H1 (cell line): ENCODE measurements around the gene SLC25A5. TPM values are rescaled to one million over a fixed set of nuclear protein-coding genes. Genes with fewer than 3 reads are reported as not detected.

ENCODE experiments used
- CTCF ChIA-PET: fragments of 300-600 bp; sonication (Branson Sonifier 250); formaldehyde crosslinking; loops from one replicate; lab custom pipeline; 2021; ENCODE audit not compliant: partially characterized antibody; lab: Charles Lee
- POLR2A ChIA-PET: fragments of 300-600 bp; sonication (Branson Sonifier 250); formaldehyde crosslinking; loops from one replicate; lab custom pipeline; 2021; ENCODE audit warnings: inconsistent platforms; ENCODE audit not compliant: partially characterized antibody; lab: Charles Lee
- DNase-seq, 2 experiments: peaks; one replicate each; pipeline versions ENCODE4 v3.0.0 to v3.0.0-alpha.2; 2010 to 2022; ENCODE audit warnings: low spot score in 2 of 2, low read depth in 1 of 2, mixed read lengths in 1 of 2
- FAIRE-seq: peaks from 2 replicates; lab custom pipeline; 2011; peaks lifted over from hg19 to GRCh38; lab: Jason Lieb, UNC
- H2AFZ ChIP-seq: 2 replicates; pipeline ENCODE4 v1.8.1; 2012; ENCODE audit warnings: low read length, inconsistent platforms
- H2AK5ac ChIP-seq: 2 replicates; pipeline ENCODE4 v1.6.1; 2013; ENCODE audit warnings: low read depth, low read length
- H2BK120ac ChIP-seq: replicated peaks from 2 replicates; pipeline ENCODE3; 2013; ENCODE audit warnings: low read depth, low read length, inconsistent platforms
- H2BK12ac ChIP-seq: 2 replicates; pipeline ENCODE4 v1.6.1; 2013; ENCODE audit warnings: low read depth, low read length
- H2BK15ac ChIP-seq: 2 replicates; pipeline ENCODE4 v1.6.1; 2013; ENCODE audit warnings: low read length
- H2BK20ac ChIP-seq: 2 replicates; pipeline ENCODE4 v1.6.1; 2013; ENCODE audit warnings: low read length
- H2BK5ac ChIP-seq: 2 replicates; pipeline ENCODE4 v1.6.1; 2013; ENCODE audit warnings: low read depth, low read length
- H3K14ac ChIP-seq: 2 replicates; pipeline ENCODE4 v1.6.1; 2013; ENCODE audit warnings: inconsistent platforms; ENCODE audit not compliant: insufficient read length
- H3K18ac ChIP-seq: 2 replicates; pipeline ENCODE4 v1.6.1; 2013; ENCODE audit warnings: low read length; ENCODE audit errors: extremely low read depth
- H3K23ac ChIP-seq: 2 replicates; pipeline ENCODE4 v1.6.1; 2013; ENCODE audit warnings: inconsistent platforms; ENCODE audit not compliant: insufficient read length
- H3K23me2 ChIP-seq: 2 replicates; pipeline ENCODE4 v1.6.1; 2013; ENCODE audit warnings: low read depth, low read length
- H3K27ac ChIP-seq: 2 replicates; pipeline ENCODE4 v1.6.1; 2011; ENCODE audit warnings: low read depth, low read length, inconsistent platforms
- H3K27me3 ChIP-seq, 4 experiments: replicated peaks in 1 of 4; 1 replicate in 1 of 4; 2 replicates in 3 of 4; pipeline versions ENCODE4 v1.6.1 to v1.8.1; 2011 to 2013; ENCODE audit warnings: low read length in 3 of 4, mild to moderate bottlenecking in 3 of 4, inconsistent platforms in 2 of 4, mixed read lengths in 2 of 4, moderate library complexity in 1 of 4; ENCODE audit not compliant: control insufficient read depth in 3 of 4, insufficient read depth in 3 of 4; ENCODE audit errors: extremely low read depth in 1 of 4
- H3K36me3 ChIP-seq, 4 experiments: 2 replicates each; pipeline versions ENCODE4 v1.6.1 to v1.8.1; 2011 to 2013; ENCODE audit warnings: mild to moderate bottlenecking in 4 of 4, low read length in 3 of 4, moderate library complexity in 2 of 4, control low read depth in 1 of 4, inconsistent platforms in 1 of 4; ENCODE audit not compliant: insufficient read depth in 4 of 4, control insufficient read depth in 2 of 4
- H3K4ac ChIP-seq: replicated peaks from 2 replicates; pipeline ENCODE3; 2013; ENCODE audit warnings: low read length, low read depth, mixed read lengths, inconsistent platforms; ENCODE audit not compliant: insufficient read length
- H3K4me1 ChIP-seq, 4 experiments: replicated peaks in 1 of 4; 1 replicate in 1 of 4; 2 replicates in 3 of 4; pipeline versions ENCODE4 v1.6.1 to v1.8.1; 2011 to 2013; ENCODE audit warnings: low read length in 3 of 4, inconsistent platforms in 2 of 4, mixed read lengths in 1 of 4; ENCODE audit not compliant: insufficient read depth in 4 of 4, control insufficient read depth in 3 of 4
- H3K4me2 ChIP-seq, 2 experiments: 2 replicates each; pipeline versions ENCODE4 v1.6.1 to v1.8.1; 2011 to 2013; ENCODE audit warnings: low read depth in 2 of 2, low read length in 2 of 2, control low read depth in 1 of 2, inconsistent platforms in 1 of 2, mild to moderate bottlenecking in 1 of 2; ENCODE audit not compliant: insufficient read depth in 1 of 2
- H3K4me3 ChIP-seq, 4 experiments: fragments of 200-600, 300-600 bp in 1 of 4; sonication (generic), shearing (Covaris generic), sonication (Bioruptor Twin) in 1 of 4; 2 replicates each; pipeline versions ENCODE4 v1.5.1 to v1.8.1; 2011 to 2016; ENCODE audit warnings: low read length in 4 of 4, low read depth in 3 of 4, control low read depth in 2 of 4, inconsistent platforms in 2 of 4, mild to moderate bottlenecking in 2 of 4, mixed read lengths in 1 of 4, moderate library complexity in 1 of 4; ENCODE audit not compliant: insufficient read depth in 2 of 4; ENCODE audit errors: extremely low read depth in 1 of 4
- H3K56ac ChIP-seq: replicated peaks from 2 replicates; pipeline ENCODE3; 2013; ENCODE audit warnings: low read depth, mild to moderate bottlenecking, mixed read lengths, low read length, inconsistent platforms; ENCODE audit not compliant: insufficient read length
- H3K79me1 ChIP-seq: 2 replicates; pipeline ENCODE4 v1.6.1; 2013; ENCODE audit warnings: low read depth, low read length, control low read depth
- H3K79me2 ChIP-seq, 2 experiments: 2 replicates each; pipeline versions ENCODE4 v1.6.1 to v1.8.1; 2012 to 2013; ENCODE audit warnings: low read length in 2 of 2, mild to moderate bottlenecking in 2 of 2, inconsistent platforms in 1 of 2; ENCODE audit not compliant: insufficient read depth in 2 of 2, control insufficient read depth in 1 of 2
- H3K9ac ChIP-seq, 4 experiments: replicated peaks in 1 of 4; 1 replicate in 1 of 4; 2 replicates in 3 of 4; pipeline versions ENCODE4 v1.6.1 to v1.8.1; 2011 to 2013; ENCODE audit warnings: low read depth in 3 of 4, low read length in 3 of 4, control low read depth in 2 of 4, mild to moderate bottlenecking in 2 of 4, moderate library complexity in 2 of 4, inconsistent platforms in 1 of 4; ENCODE audit errors: extremely low read depth in 1 of 4
- H3K9me3 ChIP-seq, 2 experiments: 2 replicates each; pipeline versions ENCODE4 v1.6.1 to v1.8.1; 2012 to 2013; ENCODE audit warnings: mild to moderate bottlenecking in 2 of 2, moderate library complexity in 2 of 2, control low read depth in 1 of 2, inconsistent platforms in 1 of 2, low read depth in 1 of 2, low read length in 1 of 2, mixed read lengths in 1 of 2; ENCODE audit not compliant: insufficient read depth in 2 of 2
- H4K20me1 ChIP-seq, 2 experiments: replicated peaks in 1 of 2; 2 replicates each; pipeline versions ENCODE3 to v1.8.1; 2011 to 2013; ENCODE audit warnings: inconsistent platforms in 2 of 2, low read length in 2 of 2, mild to moderate bottlenecking in 1 of 2; ENCODE audit not compliant: insufficient read depth in 2 of 2, control insufficient read depth in 1 of 2
- H4K5ac ChIP-seq: 2 replicates; pipeline ENCODE4 v1.6.1; 2013; ENCODE audit warnings: low read length, low read depth, mixed read lengths, inconsistent platforms; ENCODE audit not compliant: insufficient read length
- H4K8ac ChIP-seq: 2 replicates; pipeline ENCODE4 v1.8.0; 2013; ENCODE audit warnings: mild to moderate bottlenecking, moderate library complexity, low read length, inconsistent platforms; ENCODE audit not compliant: insufficient read depth; ENCODE audit errors: extremely low read depth
- H4K91ac ChIP-seq: replicated peaks from 2 replicates; pipeline ENCODE3; 2013; ENCODE audit warnings: low read length, mixed read lengths, inconsistent platforms; ENCODE audit not compliant: insufficient read length
- ASH2L ChIP-seq: fragments of 200-600, 300-600 bp; sonication (generic); IDR thresholded peaks from one replicate; pipeline ENCODE4 v1.7.1; 2017; ENCODE audit warnings: low read length
- BACH1 ChIP-seq: IDR thresholded peaks from 2 replicates; pipeline ENCODE4 v1.6.1; 2012; ENCODE audit warnings: low read length, improper control_type of control experiment
- CBX5 ChIP-seq: fragments of 300-800, 300-1000 bp; sonication (generic); IDR thresholded peaks from 2 replicates; pipeline ENCODE4 v1.7.1; 2016; ENCODE audit warnings: antibody characterized with exemption, low read length, low read depth
- CBX8 ChIP-seq: fragments of 300-800, 300-1000 bp; sonication (generic); IDR thresholded peaks from 2 replicates; pipeline ENCODE4 v1.7.1; 2016; ENCODE audit warnings: low read depth, low read length, borderline replicate concordance
- CREB1 ChIP-seq: IDR thresholded peaks from 2 replicates; pipeline ENCODE4 v1.6.1; 2012; ENCODE audit warnings: inconsistent platforms
- KDM4A ChIP-seq: IDR thresholded peaks from one replicate; pipeline ENCODE4 v1.7.1; 2012; ENCODE audit warnings: low read depth, mild to moderate bottlenecking, moderate library complexity, low read length, inconsistent platforms; ENCODE audit not compliant: severe bottlenecking
- KDM5A ChIP-seq: fragments of 200-600 bp; IDR thresholded peaks from 2 replicates; pipeline ENCODE4 v1.7.1; 2012; ENCODE audit warnings: mild to moderate bottlenecking, low read length, inconsistent platforms, mixed read lengths
- RXRA ChIP-seq: IDR thresholded peaks from 2 replicates; pipeline ENCODE4 v1.6.1; 2011; ENCODE audit warnings: low read depth, mild to moderate bottlenecking, low read length, moderate library complexity; ENCODE audit not compliant: insufficient read depth
- SP2 ChIP-seq: IDR thresholded peaks from 2 replicates; pipeline ENCODE4 v1.6.1; 2012; ENCODE audit warnings: mild to moderate bottlenecking, low read length, inconsistent platforms
- SRF ChIP-seq: IDR thresholded peaks from 2 replicates; pipeline ENCODE4 v1.6.1; 2011; ENCODE audit warnings: mild to moderate bottlenecking, low read depth, low read length, moderate library complexity
- TEAD4 ChIP-seq: IDR thresholded peaks from 2 replicates; pipeline ENCODE4 v1.6.1; 2012; ENCODE audit warnings: low read depth, low read length, inconsistent platforms, mixed read lengths
- WGBS, 2 experiments: shearing (Covaris generic) in 1 of 2; methylation state at CpG; one replicate each; pipeline versions ENCODE4 v1.1.6 to v1.1.7; 2013 to 2015; ENCODE audit warnings: low lambda C conversion rate in 2 of 2, mixed read lengths in 2 of 2, inconsistent platforms in 1 of 2, low coverage in 1 of 2, missing lambda C conversion rate in 1 of 2; ENCODE audit not compliant: insufficient replicate concordance in 2 of 2, insufficient coverage in 1 of 2, insufficient read length in 1 of 2; ENCODE audit errors: extremely low coverage in 1 of 2, missing lambda C conversion rate in 1 of 2; 5-methylcytosine and 5-hydroxymethylcytosine counted together
- polyA plus RNA-seq, 7 experiments: library from polyadenylated mRNA; depleted of rRNA in 3 of 7; stranded (reverse) in 5 of 7; unstranded in 2 of 7; fragments of >200 nt in 5 of 7; fragments of 200-250 nt in 2 of 7; gene quantifications; 1 replicate in 5 of 7; 2 replicates in 1 of 7; 4 replicates in 1 of 7; pipeline versions ENCODE4 v1.2.1 to v1.2.3, GENCODE V29; 2011 to 2013; ENCODE audit warnings: missing spikeins in 2 of 7, mixed read lengths in 2 of 7
- total RNA-seq: library from RNA; stranded (reverse); fragmentation: NEBNext Ultra II Directional; extraction: Animal tissue kit (Norgen Biotek cat#: 25700); gene quantifications from 2 replicates; pipeline ENCODE4 v1.2.1, GENCODE V29; 2021

Gene SLC25A5
- total and polyA plus RNA-seq, 2 of the 8 experiments (the other 6 are each of a cell fraction or from before 2014, with no cell fraction given): 512 to 727 TPM

DNA sequence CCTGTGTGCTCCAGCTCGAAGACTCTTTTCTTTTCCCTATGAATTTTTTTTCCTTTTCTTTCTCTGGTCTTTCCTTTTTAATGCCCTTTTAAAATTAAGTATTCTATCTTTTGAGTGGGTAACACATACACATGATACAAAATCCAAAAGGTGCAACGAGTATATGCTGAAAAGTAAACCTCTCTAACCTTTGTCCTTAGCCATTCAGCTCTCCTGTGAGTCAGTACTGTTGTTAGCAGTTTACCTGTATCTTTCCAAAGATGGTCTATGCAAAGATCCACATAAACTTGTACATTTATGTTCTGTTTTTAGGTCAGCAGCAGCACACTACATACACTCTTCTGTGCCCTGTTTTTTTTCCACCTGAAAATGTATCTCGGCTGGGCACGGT, 40.5 kb upstream of the SLC25A5 start:
- no peak overlapping the region for H3K4me2 ChIP-seq
- H3K9me3 ChIP-seq: no peaks in the 10 kb centered on the region; a peak in 1 of 4 replicates
- H2BK5ac ChIP-seq: no peak overlapping the region
- no peak overlapping the region for H2BK15ac ChIP-seq
- ChIA-PET POLR2A (no interaction called here), CTCF (interaction anchor here (1.0 kb wide), 1 partner anchor 38 kb away, joined by 3 read pairs; no protein-coding TSS in a partner anchor)
- no peak overlapping the region for H2BK20ac ChIP-seq
- H3K4me1 ChIP-seq: peaks cover 0 to 3% (median 0%) of the 10 kb centered on the region in 4 experiments; a peak in 1 of 7 replicates
- H3K79me2 ChIP-seq: no peaks in the 10 kb centered on the region
- no peak overlapping the region for H3K23ac ChIP-seq
- no peaks in the 10 kb centered on the region for H3K79me1 ChIP-seq
- no peak overlapping the region for H2BK120ac ChIP-seq
- no peaks in the 10 kb centered on the region for H4K20me1 ChIP-seq
- no peak overlapping the region for H4K8ac ChIP-seq
- no peak overlapping the region for H3K18ac ChIP-seq
- H4K91ac ChIP-seq: no peak overlapping the region
- H3K27me3 ChIP-seq: no peaks in the 10 kb centered on the region
- no peak overlapping the region for H3K27ac ChIP-seq
- no peaks in the 10 kb centered on the region for H3K23me2 ChIP-seq
- H3K9ac ChIP-seq: no peak overlapping the region
- no peak overlapping the region for H3K14ac ChIP-seq
- no peak overlapping the region for H3K4ac ChIP-seq
- no peak overlapping the region for H2AFZ ChIP-seq
- no peak overlapping the region for H4K5ac ChIP-seq
- FAIRE-seq (no peak), DNase-seq (no peak)
- H3K56ac ChIP-seq: no peak overlapping the region
- no peak overlapping the region for H2BK12ac ChIP-seq
- TF ChIP-seq KDM5A: no peak
- TF ChIP-seq CBX8: no peak
- no peak for TF ChIP-seq SRF
- TF ChIP-seq CBX5: no peak
- no peak for TF ChIP-seq CREB1
- TF ChIP-seq ASH2L: no peak
- no peak for TF ChIP-seq KDM4A
- TF ChIP-seq RXRA: no peak
- no peak for TF ChIP-seq BACH1
- no peak for TF ChIP-seq SP2
- no peak for TF ChIP-seq TEAD4
- 85% methylated on average over 2 of the region's 4 CpGs; no CpG with 5 or more reads in 1 of the 2 experiments for WGBS, 2 experiments
- no peak overlapping the region for H3K4me3 ChIP-seq
- H2AK5ac ChIP-seq: no peak overlapping the region
- no peaks in the 10 kb centered on the region for H3K36me3 ChIP-seq
